Keratinocyte (primary cell): ENCODE measurements around the gene NOG. TPM values are rescaled to one million over a fixed set of nuclear protein-coding genes. Genes with fewer than 3 reads are reported as not detected.

Source experiments
- DNase-seq: peaks from one replicate; pipeline ENCODE4 v3.0.0-alpha.2; 2011; ENCODE audit warnings: low read depth, missing footprints, low spot score
- FAIRE-seq: peaks from 2 replicates; lab custom pipeline; 2011; peaks lifted over from hg19 to GRCh38; lab: Jason Lieb, UNC
- H2AFZ ChIP-seq: 2 replicates; pipeline ENCODE4 v1.6.0; 2012; ENCODE audit warnings: low read length, control low read depth, inconsistent platforms; ENCODE audit not compliant: control insufficient read depth
- H3K27ac ChIP-seq: 2 replicates; pipeline ENCODE4 v1.5.1; 2011; ENCODE audit warnings: low read length; ENCODE audit not compliant: control insufficient read depth, insufficient read depth
- H3K27me3 ChIP-seq: 3 replicates; pipeline ENCODE4 v1.6.0; 2011; ENCODE audit warnings: low read length; ENCODE audit not compliant: control insufficient read depth, insufficient read depth; ENCODE audit errors: extremely low read depth
- H3K36me3 ChIP-seq, 2 experiments: 2 replicates in 1 of 2; 3 replicates in 1 of 2; pipeline ENCODE4 v1.5.1; 2011; ENCODE audit warnings: low read length in 2 of 2, mild to moderate bottlenecking in 1 of 2; ENCODE audit not compliant: control insufficient read depth in 2 of 2, insufficient read depth in 2 of 2; ENCODE audit errors: extremely low read depth in 1 of 2
- H3K4me1 ChIP-seq: 3 replicates; pipeline ENCODE4 v1.5.1; 2011; ENCODE audit warnings: low read length; ENCODE audit not compliant: control insufficient read depth, insufficient read depth; ENCODE audit errors: extremely low read depth
- H3K4me2 ChIP-seq: 3 replicates; pipeline ENCODE4 v1.6.0; 2011; ENCODE audit warnings: low read depth, low read length; ENCODE audit not compliant: control insufficient read depth, insufficient read depth; ENCODE audit errors: extremely low read depth
- H3K4me3 ChIP-seq, 3 experiments: fragments of 200-600 bp in 1 of 3; sonication (generic) in 1 of 3; 2 replicates in 2 of 3; 3 replicates in 1 of 3; pipeline ENCODE4 v1.5.1; 2011 to 2016; ENCODE audit warnings: low read length in 3 of 3, mild to moderate bottlenecking in 3 of 3, control low read depth in 2 of 3, inconsistent platforms in 1 of 3, low read depth in 1 of 3, mixed read lengths in 1 of 3, mixed run types in 1 of 3, moderate library complexity in 1 of 3; ENCODE audit not compliant: control insufficient read depth in 2 of 3, insufficient read depth in 2 of 3; ENCODE audit errors: extremely low read depth in 1 of 3
- H3K79me2 ChIP-seq: 2 replicates; pipeline ENCODE4 v1.6.0; 2012; ENCODE audit warnings: low read length; ENCODE audit not compliant: control insufficient read depth, insufficient read depth
- H3K9ac ChIP-seq: 3 replicates; pipeline ENCODE4 v1.6.0; 2011; ENCODE audit warnings: low read length; ENCODE audit not compliant: control insufficient read depth, insufficient read depth; ENCODE audit errors: extremely low read depth
- H3K9me1 ChIP-seq: 3 replicates; pipeline ENCODE4 v1.6.0; 2011; ENCODE audit warnings: low read length; ENCODE audit not compliant: control insufficient read depth, insufficient read depth; ENCODE audit errors: extremely low read depth
- H3K9me3 ChIP-seq: 2 replicates; pipeline ENCODE4 v1.5.1; 2012; ENCODE audit warnings: low read depth, low read length; ENCODE audit not compliant: control insufficient read depth
- H4K20me1 ChIP-seq: 3 replicates; pipeline ENCODE4 v1.6.0; 2011; ENCODE audit warnings: low read length; ENCODE audit not compliant: control insufficient read depth, insufficient read depth; ENCODE audit errors: extremely low read depth
- CTCF ChIP-seq, 3 experiments: IDR thresholded peaks in 1 of 3; conservative IDR thresholded peaks in 1 of 3; optimal IDR thresholded peaks in 1 of 3; 2 replicates in 2 of 3; 3 replicates in 1 of 3; pipeline versions ENCODE3 to v1.5.1; 2011; ENCODE audit warnings: low read length in 3 of 3, mild to moderate bottlenecking in 3 of 3, moderate library complexity in 2 of 3, control low read depth in 1 of 3, inconsistent platforms in 1 of 3; ENCODE audit not compliant: insufficient read depth in 2 of 3; ENCODE audit errors: extremely low read depth in 1 of 3
- EZH2 ChIP-seq: IDR thresholded peaks from one replicate; pipeline ENCODE4 v1.6.1; 2012; ENCODE audit warnings: inconsistent platforms, mild to moderate bottlenecking, low read length, moderate library complexity
- dilution Hi-C: fragments of 300-500 bp; cut with MboI; formaldehyde crosslinking; loops from one replicate; pipeline ENCODE4 v1.7.0; 2020; ENCODE audit warnings: low sequenced_read_pairs; ENCODE audit not compliant: extremely low pct_ligation_motif_present
- polyA plus RNA-seq, 5 experiments: library from polyadenylated mRNA; depleted of rRNA in 3 of 5; stranded (reverse) in 3 of 5; stranded (forward) in 1 of 5; unstranded in 1 of 5; fragments of >200 nt; gene quantifications; 1 replicate in 1 of 5; 2 replicates in 3 of 5; 3 replicates in 1 of 5; pipeline versions ENCODE4 v1.2.1 to v1.2.3, GENCODE V29; 2011 to 2012; ENCODE audit warnings: missing spikeins in 2 of 5, low read depth in 1 of 5, low replicate concordance in 1 of 5

Gene NOG
- polyA plus RNA-seq, 1 donor (not counting 4 experiments of a cell fraction or from before 2014, with no cell fraction given) = 0.68 TPM

GRCh38 chr17:56599088-56599487 lies 5.6 kb downstream of the NOG start:
- H3K27me3 ChIP-seq = peaks cover 24% of the 10 kb centered on the region
- H3K9ac ChIP-seq = no peak overlapping the region
- H3K4me1 ChIP-seq = peaks cover 10% of the 10 kb centered on the region
- no peak overlapping the region for H3K4me3 ChIP-seq
- DNase-seq (no peak), FAIRE-seq (no peak)
- TF ChIP-seq EZH2 (no peak), CTCF (optimal IDR thresholded peaks at IDR 0.05 in 1 of 3, IDR thresholded peaks at IDR 0.05 in 1 of 3, conservative IDR thresholded peaks at IDR 0.05 in 1 of 3; ENCODE audit: extremely low read depth in 1 of 3, insufficient read depth in 2 of 3, low read length in 3 of 3) (no peak)
- no peak overlapping the region for H3K4me2 ChIP-seq
- dilution Hi-C loops = no loop called here
- H2AFZ ChIP-seq = no peak overlapping the region
- H3K79me2 ChIP-seq = peaks cover 6% of the 10 kb centered on the region
- H3K36me3 ChIP-seq = no peaks in the 10 kb centered on the region
- H3K27ac ChIP-seq = no peak overlapping the region
- H4K20me1 ChIP-seq = no peaks in the 10 kb centered on the region
- H3K9me1 ChIP-seq = no peaks in the 10 kb centered on the region
- H3K9me3 ChIP-seq = no peaks in the 10 kb centered on the region

GRCh38 chr17:56599566-56599965 lies 6.1 kb downstream of the NOG start:
- H4K20me1 ChIP-seq = no peaks in the 10 kb centered on the region
- no peak for DNase-seq
- TF ChIP-seq CTCF (optimal IDR thresholded peaks at IDR 0.05 in 1 of 3, IDR thresholded peaks at IDR 0.05 in 1 of 3, conservative IDR thresholded peaks at IDR 0.05 in 1 of 3; ENCODE audit: extremely low read depth in 1 of 3, insufficient read depth in 2 of 3, low read length in 3 of 3) = no peak
- peaks cover 19% of the 10 kb centered on the region for H3K27me3 ChIP-seq
- H3K9ac ChIP-seq = no peak overlapping the region
- H2AFZ ChIP-seq = no peak overlapping the region
- H3K27ac ChIP-seq = no peak overlapping the region
- no peak for FAIRE-seq
- no peaks in the 10 kb centered on the region for H3K9me3 ChIP-seq
- no peaks in the 10 kb centered on the region for H3K36me3 ChIP-seq
- dilution Hi-C loops = no loop called here
- H3K4me3 ChIP-seq = no peak overlapping the region
- H3K4me2 ChIP-seq = no peak overlapping the region
- H3K79me2 ChIP-seq = peaks cover 5% of the 10 kb centered on the region
- H3K4me1 ChIP-seq = peaks cover 10% of the 10 kb centered on the region
- H3K9me1 ChIP-seq = no peaks in the 10 kb centered on the region
